ENCODE data around the gene LRRC36.

- TF ChIP-seq POLR2A (IDR thresholded peaks at IDR 0.05): no peak
- no peak for TF ChIP-seq CTCF (IDR thresholded peaks at IDR 0.05)
Observed at GRCh38 chr16:67411339-67411738, 84.7 kb downstream of the LRRC36 start.
